22Rv1 (cell line): ENCODE measurements around the gene APBA1.

Source experiments
- H3K27ac ChIP-seq: fragments of 450-650 bp; 2 replicates; pipeline ENCODE4 v1.5.1; 2017
- ZFX ChIP-seq: fragments of 450-650 bp; IDR thresholded peaks from 2 replicates; pipeline ENCODE4 v1.6.1; 2017; ENCODE audit warnings: antibody characterized with exemption, borderline replicate concordance
- TF ChIP-seq, protein P1 (sequence below): fragments of 450-650 bp; IDR thresholded peaks from 2 replicates; pipeline ENCODE4 v1.5.1; 2017; ENCODE audit warnings: mild to moderate bottlenecking

APBA1 gene

DNA sequence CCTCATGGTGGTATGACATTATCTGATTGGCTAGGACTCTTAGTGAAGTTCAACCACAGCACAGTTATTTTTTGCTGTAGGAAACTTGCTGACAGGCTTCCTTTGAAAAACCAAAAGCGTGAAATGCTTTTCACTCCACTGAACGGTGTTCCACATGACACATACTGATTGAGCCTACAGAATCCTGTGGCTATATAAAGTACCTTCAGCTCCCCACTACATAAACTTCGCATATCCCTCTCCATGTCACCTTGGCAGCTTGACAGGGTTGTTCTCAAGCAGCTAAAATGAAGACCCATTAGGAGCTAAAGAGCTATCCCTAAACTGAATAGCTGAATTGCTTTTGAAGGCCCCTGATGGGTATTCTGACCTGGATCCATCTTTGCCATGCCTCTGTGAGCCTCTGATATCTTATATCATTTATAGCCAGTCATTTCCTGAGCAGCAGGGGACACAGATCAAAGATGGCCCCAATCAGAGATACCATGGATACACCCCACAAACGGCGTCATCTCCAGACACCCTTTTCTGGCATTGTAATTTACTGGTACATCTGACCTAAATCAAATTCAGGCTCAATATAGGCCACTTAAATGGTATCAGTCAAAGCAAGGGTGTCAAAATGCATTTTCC is 91.5 kb downstream of the APBA1 start:
- H3K27ac ChIP-seq: no peak overlapping the region
- TF ChIP-seq, protein P1, sequence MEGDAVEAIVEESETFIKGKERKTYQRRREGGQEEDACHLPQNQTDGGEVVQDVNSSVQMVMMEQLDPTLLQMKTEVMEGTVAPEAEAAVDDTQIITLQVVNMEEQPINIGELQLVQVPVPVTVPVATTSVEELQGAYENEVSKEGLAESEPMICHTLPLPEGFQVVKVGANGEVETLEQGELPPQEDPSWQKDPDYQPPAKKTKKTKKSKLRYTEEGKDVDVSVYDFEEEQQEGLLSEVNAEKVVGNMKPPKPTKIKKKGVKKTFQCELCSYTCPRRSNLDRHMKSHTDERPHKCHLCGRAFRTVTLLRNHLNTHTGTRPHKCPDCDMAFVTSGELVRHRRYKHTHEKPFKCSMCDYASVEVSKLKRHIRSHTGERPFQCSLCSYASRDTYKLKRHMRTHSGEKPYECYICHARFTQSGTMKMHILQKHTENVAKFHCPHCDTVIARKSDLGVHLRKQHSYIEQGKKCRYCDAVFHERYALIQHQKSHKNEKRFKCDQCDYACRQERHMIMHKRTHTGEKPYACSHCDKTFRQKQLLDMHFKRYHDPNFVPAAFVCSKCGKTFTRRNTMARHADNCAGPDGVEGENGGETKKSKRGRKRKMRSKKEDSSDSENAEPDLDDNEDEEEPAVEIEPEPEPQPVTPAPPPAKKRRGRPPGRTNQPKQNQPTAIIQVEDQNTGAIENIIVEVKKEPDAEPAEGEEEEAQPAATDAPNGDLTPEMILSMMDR: no peak
- TF ChIP-seq ZFX: no peak

DNA sequence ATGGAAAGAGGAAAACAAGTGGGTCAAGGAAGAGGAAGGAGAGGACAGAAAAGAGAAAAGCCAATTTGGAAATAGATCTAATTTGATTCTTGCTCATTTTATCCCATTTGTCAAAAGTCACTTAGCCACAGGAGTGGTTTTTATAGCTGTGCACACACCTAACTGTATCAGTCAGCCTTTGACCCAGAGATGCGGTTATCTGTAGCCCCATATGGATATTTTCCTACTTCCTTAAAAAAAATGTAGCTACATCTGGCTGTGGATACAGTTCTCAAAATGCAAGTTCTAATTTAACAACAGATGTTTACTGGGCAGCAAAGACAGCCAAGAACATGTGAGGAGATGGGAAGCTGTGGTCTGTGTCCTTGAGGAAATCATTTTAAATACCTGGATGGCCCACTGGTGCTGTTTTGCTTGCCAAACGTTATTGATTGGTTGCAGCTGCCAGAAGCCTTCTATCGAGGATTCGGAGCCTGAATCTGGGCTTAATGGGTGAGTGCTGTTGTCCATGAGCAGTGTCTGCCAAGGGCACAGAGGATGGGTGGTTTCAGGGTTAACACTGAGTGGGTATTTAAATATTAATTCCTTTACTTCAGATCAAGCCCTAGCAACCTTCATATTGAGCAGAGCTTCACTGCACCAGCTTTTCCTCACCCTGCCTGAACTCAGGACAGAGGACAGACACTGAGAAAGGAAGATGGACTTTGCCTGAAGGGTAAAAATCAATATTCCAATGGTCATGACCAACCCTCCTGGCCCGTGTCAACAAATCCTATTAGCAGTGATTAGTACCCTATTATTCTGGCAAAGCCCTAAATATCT is 92.2 kb downstream of the APBA1 start:
- H3K27ac ChIP-seq: no peak overlapping the region

DNA sequence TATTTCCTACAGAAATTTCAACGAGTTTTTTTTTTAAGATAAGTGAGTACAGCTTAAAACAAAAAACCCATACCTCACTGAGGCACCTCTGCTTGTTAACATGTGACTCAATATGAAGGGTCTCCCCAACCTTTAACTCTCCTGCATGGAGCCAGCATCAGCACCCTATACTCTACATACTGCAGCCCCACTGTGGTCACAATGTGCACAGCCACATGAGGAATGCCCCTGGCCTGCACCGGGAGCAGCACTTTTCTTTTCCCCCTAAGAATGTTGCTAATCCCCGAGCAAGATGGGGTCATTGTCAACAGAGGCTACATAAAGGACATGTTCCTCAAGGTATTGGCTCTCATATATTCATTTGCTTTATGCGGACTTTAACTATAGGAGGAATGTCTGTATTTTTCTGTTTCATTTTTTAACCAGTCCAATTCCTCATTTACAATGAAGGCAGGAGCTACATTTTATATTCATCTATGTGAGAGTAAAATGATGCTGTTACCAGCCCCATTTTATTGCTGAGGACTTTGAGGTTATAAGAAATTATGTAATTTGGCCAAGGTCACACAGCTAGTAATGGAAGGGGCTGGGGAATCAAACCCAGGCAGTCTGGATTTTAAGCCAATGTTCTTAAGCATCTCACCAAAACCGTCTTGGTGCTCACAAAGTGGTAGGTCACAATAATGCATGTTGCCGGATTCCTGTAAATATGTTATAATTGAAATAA is 93.0 kb downstream of the APBA1 start:
- TF ChIP-seq, protein P1: no peak
- no peak for TF ChIP-seq ZFX

More for the DNA sequence above, 92.2 kb downstream of the APBA1 start:
- TF ChIP-seq ZFX: no peak
- TF ChIP-seq, protein P1: no peak

DNA sequence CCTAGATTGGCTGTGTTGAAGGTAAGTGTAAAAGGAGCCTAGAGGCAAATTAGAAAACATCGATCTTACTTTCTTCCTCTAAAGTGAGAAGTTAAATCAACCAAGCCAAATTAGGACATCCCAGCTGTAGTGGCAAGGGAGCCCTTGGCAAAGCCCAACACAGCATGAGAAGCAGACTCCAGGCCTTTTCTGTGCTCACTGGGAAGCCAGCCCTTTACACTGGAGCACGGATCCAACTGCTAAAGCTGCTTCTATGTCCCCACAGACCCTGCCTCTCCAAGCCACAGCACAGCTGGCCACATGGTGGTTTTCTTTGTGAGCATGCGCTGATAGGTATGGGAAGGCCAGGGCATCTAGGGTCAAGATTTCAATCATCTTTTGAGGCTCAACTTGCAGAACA is 94.1 kb downstream of the APBA1 start:
- H3K27ac ChIP-seq: no peak overlapping the region
- TF ChIP-seq, protein P1: no peak
- TF ChIP-seq ZFX: no peak

More for the DNA sequence above, 93.0 kb downstream of the APBA1 start:
- H3K27ac ChIP-seq: no peak overlapping the region

DNA sequence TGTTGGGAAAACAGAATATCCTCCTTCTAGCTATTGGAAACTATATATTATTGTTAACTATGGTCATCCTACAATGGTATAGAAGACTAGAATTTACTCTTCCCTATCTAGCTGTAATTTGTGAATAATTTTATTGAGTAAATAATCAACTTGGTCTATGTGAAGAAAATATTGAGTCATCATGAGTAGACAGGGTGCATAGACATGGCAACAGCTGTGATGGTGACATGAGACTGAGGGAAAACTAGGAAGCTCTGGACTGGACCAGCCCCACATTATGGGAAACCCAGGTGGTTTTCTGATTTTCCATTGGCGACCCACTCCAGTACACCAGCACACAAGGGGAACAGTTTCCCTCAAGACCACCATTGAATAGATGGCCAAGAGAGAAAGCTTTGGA is 95.0 kb downstream of the APBA1 start:
- no peak overlapping the region for H3K27ac ChIP-seq
- TF ChIP-seq, protein P1: no peak
- TF ChIP-seq ZFX: no peak

DNA sequence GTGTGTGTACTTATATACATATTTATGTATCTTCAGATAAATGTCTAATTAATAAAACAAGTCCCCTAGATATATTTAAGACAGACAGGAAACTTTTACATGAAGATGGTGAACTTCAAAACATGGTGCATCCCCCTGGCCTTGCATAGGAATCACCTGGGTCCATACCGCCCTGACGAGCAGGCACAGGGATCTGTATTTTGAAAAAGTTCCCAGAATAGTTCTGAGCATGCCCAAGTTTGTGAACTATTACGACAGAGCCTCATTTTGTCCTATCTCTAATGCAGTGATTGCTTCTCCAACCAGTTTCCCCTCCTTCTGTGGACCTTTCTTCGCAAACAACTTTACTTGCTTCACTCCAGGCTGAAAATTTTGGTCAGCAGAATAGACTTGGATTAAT is 98.1 kb downstream of the APBA1 start:
- H3K27ac ChIP-seq: no peak overlapping the region
- TF ChIP-seq ZFX: no peak
- TF ChIP-seq, protein P1: no peak
